K562 (cell line): ENCODE measurements around the gene MARK4. TPM values are rescaled to one million over a fixed set of nuclear protein-coding genes. Genes with fewer than 3 reads are reported as not detected.
A peak's percentile ranks its signal among the peaks of the same experiment; 100 is the strongest.

Source experiments
- ATAC-seq: fragments of 200-7000 bp; cut with Tn5 transposase; 3 replicates; pipeline ENCODE4 v1.9.1; 2020; ENCODE audit warnings: moderate library complexity
- BruUV-seq: library from RNA; stranded (reverse); fragments of 400-500 nt; replicated peaks from 2 replicates; lab custom pipeline; 2021; lab: Mats Ljungman, UMichigan
- CTCF ChIA-PET: fragments of 300-600 bp; formaldehyde crosslinking; extraction: SDS; loops from one replicate; lab custom pipeline; 2021; ENCODE audit warnings: low intra/inter-chr PET ratio; lab: Yijun Ruan, JAX
- POLR2A ChIA-PET: fragments of 300-600, 350-650 bp; sonication (Branson Sonifier 250); formaldehyde crosslinking; extraction: SDS; loops from one replicate; lab custom pipeline; 2021; ENCODE audit warnings: antibody characterized with exemption, inconsistent platforms; lab: Yijun Ruan, JAX
- DNase-seq, 4 experiments: peaks; one replicate each; pipeline versions ENCODE4 v3.0.0 to v3.0.0-alpha.2; 2011 to 2018; ENCODE audit warnings: low spot score in 3 of 4, mixed read lengths in 3 of 4; ENCODE audit errors: extremely low read depth in 1 of 4
- FAIRE-seq: peaks from 2 replicates; lab custom pipeline; 2011; peaks lifted over from hg19 to GRCh38; lab: Jason Lieb, UNC
- H2AFZ ChIP-seq: 2 replicates; pipeline ENCODE4 v1.6.0; 2011; ENCODE audit warnings: low read depth, low read length, control low read depth, inconsistent platforms
- H3K27ac ChIP-seq: fragments of 200-600 bp; 3 replicates; pipeline ENCODE4 v1.8.0; 2011; ENCODE audit warnings: low read depth, mild to moderate bottlenecking, control low read depth, inconsistent platforms, low read length, moderate library complexity, mixed read lengths; ENCODE audit errors: extremely low read depth
- H3K27me3 ChIP-seq, 2 experiments: fragments of 300-600 bp in 1 of 2; 2 replicates in 1 of 2; 3 replicates in 1 of 2; pipeline versions ENCODE4 v1.6.0 to v1.8.0; 2011; ENCODE audit warnings: inconsistent platforms in 2 of 2, low read length in 2 of 2, mild to moderate bottlenecking in 1 of 2, mixed read lengths in 1 of 2, moderate library complexity in 1 of 2; ENCODE audit not compliant: control insufficient read depth in 2 of 2, insufficient read depth in 2 of 2
- H3K36me3 ChIP-seq: fragments of 300-600 bp; 3 replicates; pipeline ENCODE4 v1.8.0; 2011; ENCODE audit warnings: mild to moderate bottlenecking, low read length, inconsistent platforms; ENCODE audit not compliant: control insufficient read depth, insufficient read depth
- H3K4me1 ChIP-seq, 2 experiments: fragments of 200-600 bp in 1 of 2; replicated peaks in 1 of 2; 2 replicates in 1 of 2; 3 replicates in 1 of 2; pipeline versions ENCODE4 v1.5.1 to v1.8.0; 2011; ENCODE audit warnings: inconsistent platforms in 2 of 2, low read length in 2 of 2, mild to moderate bottlenecking in 1 of 2, mixed read lengths in 1 of 2, moderate library complexity in 1 of 2; ENCODE audit not compliant: control insufficient read depth in 2 of 2, insufficient read depth in 2 of 2
- H3K4me2 ChIP-seq: 2 replicates; pipeline ENCODE4 v1.6.1; 2011; ENCODE audit warnings: low read length, control low read depth, inconsistent platforms, mixed read lengths; ENCODE audit not compliant: insufficient read depth
- H3K4me3 ChIP-seq: fragments of 200-600 bp; sonication (generic), shearing (Covaris generic); 2 replicates; pipeline ENCODE4 v1.5.1; 2016; ENCODE audit warnings: control low read depth, inconsistent platforms
- H3K79me2 ChIP-seq: fragments of 200-600 bp; 3 replicates; pipeline ENCODE4 v1.8.0; 2011; ENCODE audit warnings: low read length, inconsistent platforms; ENCODE audit not compliant: control insufficient read depth, insufficient read depth
- H3K9ac ChIP-seq, 2 experiments: 2 replicates each; pipeline versions ENCODE4 v1.6.0 to v1.6.1; 2011; ENCODE audit warnings: low read depth in 2 of 2, low read length in 2 of 2, control low read depth in 1 of 2, inconsistent platforms in 1 of 2, mild to moderate bottlenecking in 1 of 2, mixed read lengths in 1 of 2; ENCODE audit not compliant: insufficient read depth in 1 of 2
- H3K9me1 ChIP-seq: one replicate; pipeline ENCODE4 v1.6.0; 2011; ENCODE audit warnings: inconsistent platforms, mild to moderate bottlenecking, low read length, moderate library complexity; ENCODE audit not compliant: control insufficient read depth, insufficient read depth
- H3K9me3 ChIP-seq: replicated peaks from 2 replicates; pipeline ENCODE4 v1.5.1; 2011; ENCODE audit warnings: low read depth, low read length, inconsistent platforms; ENCODE audit not compliant: control insufficient read depth, insufficient read depth
- H4K20me1 ChIP-seq: replicated peaks from 2 replicates; pipeline ENCODE4 v1.6.1; 2011; ENCODE audit warnings: low read length, inconsistent platforms, mixed read lengths; ENCODE audit not compliant: control insufficient read depth, insufficient read depth
- BACH1 ChIP-seq: fragments of 200-800 bp; sonication (Bioruptor generic); IDR thresholded peaks from 2 replicates; pipeline ENCODE4 v1.6.1; 2016; ENCODE audit warnings: missing genetic modification characterization, missing compliant biosample characterization
- FOXJ2 ChIP-seq: fragments of 200-800 bp; sonication (Bioruptor generic); IDR thresholded peaks from 2 replicates; pipeline ENCODE4 v1.6.1; 2016; ENCODE audit warnings: missing genetic modification characterization, missing compliant biosample characterization
- GATA2 ChIP-seq: sonication (generic); formaldehyde crosslinking; IDR thresholded peaks from 2 replicates; pipeline ENCODE4 v1.4.0; 2020; ENCODE audit warnings: mild to moderate bottlenecking, missing genetic modification reagents
- KDM1A ChIP-seq, 2 experiments: fragments of 450-650 bp; IDR thresholded peaks; 2 replicates each; pipeline ENCODE4 v1.6.1; 2016; ENCODE audit warnings: mild to moderate bottlenecking in 2 of 2
- LEF1 ChIP-seq: fragments of 450-650 bp; IDR thresholded peaks from 2 replicates; pipeline ENCODE4 v1.6.1; 2016; ENCODE audit warnings: mild to moderate bottlenecking
- MTA1 ChIP-seq: fragments of 450-650 bp; IDR thresholded peaks from 2 replicates; pipeline ENCODE4 v1.6.1; 2017; ENCODE audit warnings: borderline replicate concordance
- NCOA2 ChIP-seq, 2 experiments: fragments of 450-650 bp; IDR thresholded peaks; 2 replicates each; pipeline ENCODE4 v1.6.1; 2018; ENCODE audit warnings: mild to moderate bottlenecking in 2 of 2, moderate library complexity in 1 of 2; ENCODE audit not compliant: partially characterized antibody in 2 of 2
- POLR2G ChIP-seq: fragments of 200-400 bp; formaldehyde crosslinking; IDR thresholded peaks from 2 replicates; pipeline ENCODE4 v1.6.1; 2017; ENCODE audit warnings: low read depth, mild to moderate bottlenecking, antibody characterized with exemption, low read length, moderate library complexity
- SMARCA5 ChIP-seq: fragments of 450-650 bp; IDR thresholded peaks from 2 replicates; pipeline ENCODE4 v1.6.1; 2016
- SMARCE1 ChIP-seq: fragments of 450-650 bp; IDR thresholded peaks from 2 replicates; pipeline ENCODE4 v1.7.1; 2016; ENCODE audit warnings: mild to moderate bottlenecking
- THRAP3 ChIP-seq: fragments of 450-650 bp; IDR thresholded peaks from 2 replicates; pipeline ENCODE4 v1.6.1; 2016; ENCODE audit warnings: mild to moderate bottlenecking, inconsistent platforms, borderline replicate concordance
- ZFX ChIP-seq: sonication (generic); formaldehyde crosslinking; IDR thresholded peaks from 2 replicates; pipeline ENCODE4 v1.8.0; 2022; ENCODE audit warnings: mild to moderate bottlenecking, missing genetic modification reagents, moderate library complexity
- ZNF316 ChIP-seq: fragments of 450-650 bp; IDR thresholded peaks from 2 replicates; pipeline ENCODE4 v1.6.1; 2016
- ZNF639 ChIP-seq, 2 experiments: fragments of 200-800 bp in 1 of 2; sonication (Bioruptor generic) in 1 of 2; sonication (generic) in 1 of 2; formaldehyde crosslinking in 1 of 2; IDR thresholded peaks in 1 of 2; conservative IDR thresholded peaks in 1 of 2; 2 replicates each; pipeline versions ENCODE4 v1.5.0 to v1.6.1; 2016 to 2020; ENCODE audit warnings: missing compliant biosample characterization in 1 of 2, missing genetic modification characterization in 1 of 2, missing genetic modification reagents in 1 of 2
- ZNF707 ChIP-seq: fragments of 250-450 bp; sonication (Bioruptor Pico); conservative IDR thresholded peaks from 2 replicates; pipeline ENCODE4 v1.8.0; 2022; ENCODE audit warnings: inconsistent platforms, mild to moderate bottlenecking, moderate library complexity
- WGBS: fragments of 100-300 bp; shearing (Covaris generic); methylation state at CpG from one replicate; pipeline ENCODE4 v1.1.6; 2016; ENCODE audit warnings: low coverage, mixed read lengths; ENCODE audit not compliant: insufficient coverage; ENCODE audit errors: missing lambda C conversion rate; 5-methylcytosine and 5-hydroxymethylcytosine counted together
- in situ Hi-C: fragments of 300-500 bp; cut with MboI; formaldehyde crosslinking; loops from 4 replicates; pipeline ENCODE4 v1.15.0; 2018; ENCODE audit warnings: inconsistent platforms, mixed read lengths
- intact Hi-C: fragments of 100-400 bp; cut with micrococcal nuclease; formaldehyde crosslinking; loops from 2 replicates; pipeline ENCODE4 v1.14.2; 2022
- polyA plus RNA-seq, 8 experiments: library from polyadenylated mRNA; depleted of rRNA in 4 of 8; stranded (reverse) in 5 of 8; unstranded in 3 of 8; fragments of >200 nt; fragmentation: Nextera tagmentation in 2 of 8; fragmentation: Illumina TruSeq in 1 of 8; extraction: Ambion mirVana in 2 of 8; extraction: Trizol in 1 of 8; gene quantifications; 2 replicates each; pipeline versions ENCODE4 v1.2.1 to v1.2.3, GENCODE V29; 2011 to 2014; ENCODE audit warnings: inconsistent platforms in 1 of 8, missing spikeins in 1 of 8
- total RNA-seq, 7 experiments: library from RNA; depleted of rRNA in 6 of 7; stranded (reverse); fragments of >200 nt in 6 of 7; fragmentation: Illumina TruSeq in 2 of 7; extraction: Trizol in 2 of 7; gene quantifications; 2 replicates each; pipeline versions ENCODE4 v1.2.1 to v1.2.3, GENCODE V29; 2011 to 2021; ENCODE audit warnings: low replicate concordance in 1 of 7

Gene MARK4
- total and polyA plus RNA-seq, 9 of the 15 experiments (the other 6 are each of a cell fraction or from before 2014, with no cell fraction given): 0.52 to 29.4 (median 8.6) TPM

- FAIRE-seq (no peak), DNase-seq (no peak)
- no TSS peak for BruUV-seq
- Histone ChIP-seq H3K36me3 (peaks cover 40% of the 10 kb centered on the region), H3K79me2 (no peaks in the 10 kb centered on the region), H3K27ac (no peak overlapping the region), H3K27me3 (no peaks in the 10 kb centered on the region), H2AFZ (no peak overlapping the region), H3K4me2 (no peak overlapping the region)
- intact Hi-C loops: no loop called here
- WGBS: 83% methylated on average over 12 of the region's 19 CpGs
- no peak for TF ChIP-seq ZFX (CRISPR knock-in tag)
- TF ChIP-seq POLR2G: 0 out of 2 replicates have a peak, but pooled peaks have one; percentile 36
- TF ChIP-seq, all 486 proteins: peak for 1
- H3K9me3 ChIP-seq: no peaks in the 10 kb centered on the region
- ChIA-PET CTCF (no interaction called here), POLR2A (no interaction called here)
- H3K4me3 ChIP-seq: no peak overlapping the region
- H3K9me1 ChIP-seq: peaks cover 2% of the 10 kb centered on the region
- no peaks in the 10 kb centered on the region for H4K20me1 ChIP-seq
- no peak for ATAC-seq
- no peak overlapping the region for H3K9ac ChIP-seq
- peaks cover 0 to 5% of the 10 kb centered on the region in 2 experiments; a peak in 3 of 5 replicates for H3K4me1 ChIP-seq
- in situ Hi-C loops: no loop called here
Measured at GRCh38 chr19:45280471-45280961, 29.4 kb downstream of the MARK4 start.

GRCh38 chr19:45283443-45284033 is 32.5 kb downstream of the MARK4 start:
- intact Hi-C loops (no loop called here), in situ Hi-C loops (no loop called here)
- FAIRE-seq (no peak), DNase-seq (peak in 1 of 4 experiments; percentile 19), ATAC-seq (no peak)
- peak overlapping the region; percentile 43; the same call in 1 of the 3 replicates for H3K27ac ChIP-seq
- no peak overlapping the region for H2AFZ ChIP-seq
- H3K4me2 ChIP-seq: no peak overlapping the region
- peaks cover 4% of the 10 kb centered on the region for H3K9me1 ChIP-seq
- H3K4me1 ChIP-seq: peaks cover 0 to 5% of the 10 kb centered on the region in 2 experiments; a peak in 2 of 5 replicates
- ChIA-PET CTCF (no interaction called here), POLR2A (interaction anchor here (0.5 kb wide), 1 partner anchor 34 kb away, joined by 4 read pairs; no protein-coding TSS in a partner anchor)
- 49% methylated on average over 7 of the region's 7 CpGs for WGBS
- H3K9me3 ChIP-seq: no peaks in the 10 kb centered on the region
- no peak overlapping the region for H3K4me3 ChIP-seq
- H3K36me3 ChIP-seq: peaks cover 32% of the 10 kb centered on the region
- no peak overlapping the region for H3K9ac ChIP-seq
- no TSS peak for BruUV-seq
- no peaks in the 10 kb centered on the region for H3K27me3 ChIP-seq
- no peaks in the 10 kb centered on the region for H3K79me2 ChIP-seq
- no peaks in the 10 kb centered on the region for H4K20me1 ChIP-seq
- TF ChIP-seq ZNF639 (CRISPR knock-in tag; conservative IDR thresholded peaks at IDR 0.05 in 1 of 2, IDR thresholded peaks at IDR 0.05 in 1 of 2): no peak
- peak; percentile 31; the same call in 1 of the 2 replicates for TF ChIP-seq MTA1
- TF ChIP-seq ZNF707 (CRISPR knock-in tag): no peak
- no peak for TF ChIP-seq NCOA2 (IDR thresholded peaks at IDR 0.05; ENCODE audit: partially characterized antibody in 2 of 2)
- peak; percentile 43; the same call in 1 of the 2 replicates for TF ChIP-seq BACH1
- peak; percentile 47; the same call in 1 of the 2 replicates for TF ChIP-seq SMARCE1
- TF ChIP-seq ZNF316: peak; percentile 97
- peak; percentile 52 to 75; a peak in 2 of 4 replicates for TF ChIP-seq KDM1A (IDR thresholded peaks at IDR 0.05)
- no peak for TF ChIP-seq THRAP3
- peak; percentile 30; the same call in 1 of the 2 replicates for TF ChIP-seq GATA2 (CRISPR knock-in tag)
- peak; percentile 82; the same call in 1 of the 2 replicates for TF ChIP-seq SMARCA5
- 0 out of 2 replicates have a peak, but pooled peaks have one; percentile 23 for TF ChIP-seq LEF1
- 0 out of 2 replicates have a peak, but pooled peaks have one; percentile 40 for TF ChIP-seq FOXJ2 (tag)
